NCI-H82 treated with DMSO at 0.1 percent for 48 hours (cell line): Measurements from ENCODE around the gene RAD51AP1.

Experiments used
- DNase-seq: peaks from one replicate; lab custom pipeline; 2025; ENCODE audit not compliant: unreplicated experiment; lab: John Stamatoyannopoulos, UW

RAD51AP1 gene

DNA sequence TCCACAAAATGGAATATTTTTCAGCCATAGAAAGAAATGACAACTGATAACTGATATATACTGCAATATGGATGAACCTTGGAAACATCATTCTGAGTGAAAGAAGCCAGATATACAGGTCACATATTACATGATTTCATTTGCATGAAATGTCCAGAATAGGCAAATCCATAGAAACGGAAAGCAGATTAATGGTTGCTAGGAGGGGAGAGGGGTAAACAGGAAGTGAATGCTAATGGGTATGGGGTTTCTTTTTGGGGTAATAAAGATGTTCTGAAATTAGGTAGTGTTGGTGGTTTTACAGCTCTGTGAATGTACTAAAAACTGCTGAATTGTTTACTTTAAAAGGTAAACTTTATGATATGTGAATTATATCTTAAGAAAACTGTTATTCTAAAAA, 6.5 kb downstream of the RAD51AP1 start:
- no peak for DNase-seq

DNA sequence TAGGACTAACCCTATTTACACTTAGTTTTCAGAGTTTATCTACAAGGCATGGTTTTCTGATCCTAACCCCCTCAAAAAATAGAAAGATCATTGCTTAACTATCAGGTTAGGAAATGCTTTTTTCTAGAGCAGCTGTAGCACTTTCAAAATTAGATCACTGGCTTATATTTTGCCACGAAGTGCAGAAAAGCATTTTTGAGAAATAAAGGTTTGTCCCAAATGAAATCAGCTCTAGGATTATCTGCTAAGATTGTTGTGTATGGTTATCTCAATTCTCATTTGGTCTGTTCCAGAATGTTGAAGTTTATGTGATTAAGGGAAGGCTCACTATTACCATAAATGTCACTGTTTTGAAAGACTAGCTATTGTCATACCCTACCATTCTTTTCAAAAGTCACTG, 13.5 kb downstream of the RAD51AP1 start:
- DNase-seq = no peak

DNA sequence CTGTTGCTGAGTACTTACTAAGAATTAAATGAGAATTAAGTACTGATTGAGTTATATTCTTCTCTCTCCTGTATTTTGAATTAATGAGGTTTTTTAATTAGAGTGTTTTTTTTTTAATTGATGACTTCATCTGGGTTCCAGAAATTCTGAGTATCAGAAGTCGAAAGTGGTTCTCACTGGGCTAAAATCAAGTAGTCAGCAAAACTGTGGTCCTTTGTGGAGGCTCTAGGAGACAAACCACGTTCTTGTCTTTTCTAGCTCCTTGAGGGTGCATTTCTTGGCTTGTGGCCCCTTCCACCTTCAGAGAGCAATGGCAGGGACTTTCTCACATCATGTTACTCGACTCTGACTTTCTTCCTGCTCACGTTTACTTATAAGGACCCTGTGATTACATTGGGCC, 15.3 kb downstream of the RAD51AP1 start:
- no peak for DNase-seq

DNA sequence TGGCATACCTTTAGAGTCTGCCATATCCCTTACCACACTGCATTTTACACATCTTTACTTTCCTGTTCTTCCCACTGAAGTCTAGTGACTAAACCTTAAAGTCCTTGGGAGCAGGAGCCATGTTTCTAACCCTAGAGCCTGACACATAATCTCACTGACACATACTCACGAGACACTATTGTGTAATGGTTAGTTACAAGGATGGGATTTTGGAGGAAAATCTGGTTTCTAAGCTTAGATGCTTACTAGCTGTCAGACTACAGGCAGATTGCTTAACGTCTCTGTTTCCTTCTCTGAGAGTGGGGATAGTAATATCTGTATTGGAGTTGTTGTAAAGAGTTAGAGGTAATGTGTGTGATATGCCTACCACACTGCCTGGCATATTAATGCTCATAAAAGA, 17.1 kb downstream of the RAD51AP1 start:
- no peak for DNase-seq

DNA sequence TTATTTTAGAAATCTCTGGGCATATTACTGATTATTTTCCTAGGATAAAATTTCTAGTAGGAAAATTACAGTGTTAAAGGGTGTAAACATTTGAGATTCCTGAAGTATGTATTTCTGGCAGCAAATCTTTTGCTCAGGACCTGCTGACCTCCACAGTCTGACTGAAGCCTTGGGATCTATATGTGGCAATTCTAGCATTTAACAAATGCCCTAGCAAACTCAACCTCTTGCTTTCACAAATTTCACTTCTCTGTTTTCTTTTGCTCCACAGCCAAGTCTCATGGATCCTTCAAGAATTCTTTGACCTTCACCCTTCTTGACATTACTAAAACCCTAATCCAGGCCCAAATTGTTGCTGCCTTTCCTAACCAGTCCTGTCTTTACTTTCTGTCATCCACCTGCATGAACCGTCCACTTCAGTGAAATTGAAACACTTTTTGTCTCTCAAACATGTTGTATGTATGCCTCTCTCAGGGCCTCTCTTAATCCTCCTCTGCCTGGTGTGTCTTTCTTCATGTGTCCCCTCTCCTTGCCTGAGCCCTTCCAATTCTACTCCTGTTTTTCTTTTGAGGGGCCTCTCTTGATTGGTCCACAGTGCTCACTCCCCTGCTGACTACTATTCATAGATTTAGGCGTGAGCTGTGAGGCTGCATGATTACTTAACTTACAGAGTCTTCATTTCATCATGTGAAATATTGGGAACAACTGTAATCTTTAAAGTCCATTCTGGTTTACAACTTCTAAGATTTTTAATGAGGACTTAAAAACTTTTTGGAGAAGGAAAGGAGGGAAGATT, 18.2 kb downstream of the RAD51AP1 start:
- no peak for DNase-seq

DNA sequence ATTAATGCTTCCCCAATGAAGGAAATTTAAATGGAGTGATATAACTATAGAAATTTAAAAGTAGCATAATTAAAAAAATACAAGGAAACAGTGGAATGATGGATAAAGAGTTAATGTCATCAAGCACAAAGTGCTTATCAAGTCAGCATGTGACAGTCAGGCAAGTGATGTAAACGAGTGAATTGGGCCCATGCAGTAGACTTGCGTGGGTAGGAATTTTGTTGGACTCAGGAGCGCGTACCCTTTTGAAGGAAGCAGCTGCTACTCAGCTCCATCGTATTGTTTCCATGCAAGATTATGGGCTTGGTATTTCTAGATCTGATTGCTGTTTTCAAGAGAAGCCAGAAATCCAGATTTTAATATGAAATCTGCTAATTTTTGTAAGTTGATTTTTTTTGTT, 18.9 kb downstream of the RAD51AP1 start:
- no peak for DNase-seq

DNA sequence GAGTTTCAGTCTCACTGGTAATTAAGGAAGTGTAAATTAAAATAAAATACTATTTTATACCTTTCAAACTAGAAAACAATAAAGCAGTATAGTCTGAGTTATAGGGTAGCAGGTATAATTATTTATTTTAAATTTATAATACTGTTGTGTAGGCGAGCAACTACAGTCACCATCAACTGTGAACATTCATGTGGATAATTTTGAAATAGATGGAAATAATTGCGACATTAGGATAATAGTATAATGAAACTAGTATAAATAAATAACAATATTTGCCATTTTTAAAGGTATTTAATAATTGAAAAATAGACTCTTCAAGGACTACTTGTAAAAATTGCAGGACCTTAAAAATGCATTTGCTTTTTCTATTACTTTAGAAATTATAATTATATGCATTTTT, 19.5 kb downstream of the RAD51AP1 start:
- no peak for DNase-seq

DNA sequence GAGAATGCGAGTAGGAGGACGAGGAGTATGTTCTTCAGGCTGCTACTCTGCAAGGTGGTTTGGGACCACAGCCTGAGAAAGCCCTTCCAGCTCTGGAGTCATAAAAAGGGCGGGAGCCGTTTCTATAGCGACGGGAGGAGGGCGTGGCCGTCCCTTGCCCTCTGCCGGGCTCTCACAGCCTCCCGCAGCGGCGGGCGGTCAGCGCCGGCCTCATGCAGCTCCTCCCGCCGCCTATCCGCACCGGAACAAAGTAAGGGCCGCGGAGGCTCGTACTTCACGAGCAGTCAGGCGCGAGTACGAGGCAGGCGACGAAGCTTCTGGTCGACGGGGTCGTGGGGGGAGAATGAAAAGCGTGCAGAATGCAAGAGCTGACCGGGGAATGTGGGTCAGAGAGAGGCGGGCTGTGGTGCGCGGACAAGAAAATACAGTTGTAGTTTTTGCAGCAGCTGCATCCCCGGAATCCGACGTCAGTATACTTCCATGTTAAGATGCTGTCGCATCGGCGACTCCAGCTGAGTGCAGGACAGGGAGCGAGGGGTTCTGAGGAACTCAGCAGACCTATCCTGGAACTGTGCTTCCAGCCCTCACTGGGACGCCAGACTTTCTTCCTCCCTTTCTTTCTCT, 23.5 kb downstream of the RAD51AP1 start, which contains the start of gene DYRK4:
TSS of gene DYRK4 (plus strand) at position 175 of the 624 bp plus-strand sequence. CDS start at position 213, 38 bp downstream.
- no peak for DNase-seq

DNA sequence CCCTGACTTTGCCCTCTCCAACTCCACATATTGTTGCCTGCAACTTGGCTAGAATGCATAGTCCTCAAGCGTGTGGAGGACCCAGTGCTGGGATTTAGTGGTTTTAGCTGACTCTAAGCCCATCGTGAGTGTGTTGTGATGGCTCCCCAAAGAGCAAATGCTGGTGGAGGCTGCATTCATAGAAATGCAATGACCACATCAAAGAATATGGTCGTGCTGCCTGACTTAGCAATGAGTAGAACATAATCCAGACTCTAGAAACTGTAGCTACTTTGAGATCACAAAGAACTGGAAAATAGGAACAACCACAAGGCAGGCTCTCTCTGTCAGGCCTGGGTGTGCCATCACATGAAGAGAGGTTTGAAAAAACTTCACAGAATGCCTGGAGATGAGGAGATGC, 24.6 kb downstream of the RAD51AP1 start:
- no peak for DNase-seq

DNA sequence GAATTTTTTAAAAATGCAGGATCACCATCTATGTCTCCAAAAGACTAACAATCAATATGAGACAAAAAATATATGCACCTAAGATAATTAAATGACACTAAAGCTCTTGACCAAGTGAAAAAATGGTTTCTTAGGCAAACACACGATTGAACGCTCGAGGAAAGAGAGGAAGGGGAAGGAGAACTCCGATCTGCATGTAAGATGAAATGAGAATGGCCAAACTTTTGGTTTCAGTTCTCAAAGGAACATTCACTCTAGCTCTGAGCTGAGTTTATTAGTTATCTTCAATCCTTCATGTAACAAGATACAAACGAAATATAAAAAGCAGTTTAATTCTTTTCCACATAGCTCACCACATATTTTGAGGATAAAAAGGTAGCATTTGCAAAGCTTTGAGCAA, 26.1 kb downstream of the RAD51AP1 start:
- DNase-seq = no peak

DNA sequence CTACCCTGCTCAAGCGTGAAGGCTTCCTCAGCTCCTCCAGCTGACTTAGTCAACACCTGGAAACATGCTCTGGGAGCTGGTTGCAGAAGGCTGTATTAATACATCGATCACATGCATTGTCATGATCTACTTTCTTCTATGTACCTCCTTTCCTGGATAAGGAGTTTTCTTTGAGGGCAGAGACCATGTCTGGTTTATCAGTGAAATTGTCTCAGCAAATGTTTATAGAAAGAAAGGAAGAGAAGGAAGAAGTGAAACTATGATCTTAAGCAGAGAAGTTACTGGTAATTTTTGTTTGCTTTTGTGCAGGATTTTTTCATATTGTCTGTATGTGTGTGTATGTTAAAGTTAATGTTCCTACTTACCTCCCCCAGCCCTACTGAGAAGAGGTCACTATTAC, 27.8 kb downstream of the RAD51AP1 start:
- DNase-seq = no peak

DNA sequence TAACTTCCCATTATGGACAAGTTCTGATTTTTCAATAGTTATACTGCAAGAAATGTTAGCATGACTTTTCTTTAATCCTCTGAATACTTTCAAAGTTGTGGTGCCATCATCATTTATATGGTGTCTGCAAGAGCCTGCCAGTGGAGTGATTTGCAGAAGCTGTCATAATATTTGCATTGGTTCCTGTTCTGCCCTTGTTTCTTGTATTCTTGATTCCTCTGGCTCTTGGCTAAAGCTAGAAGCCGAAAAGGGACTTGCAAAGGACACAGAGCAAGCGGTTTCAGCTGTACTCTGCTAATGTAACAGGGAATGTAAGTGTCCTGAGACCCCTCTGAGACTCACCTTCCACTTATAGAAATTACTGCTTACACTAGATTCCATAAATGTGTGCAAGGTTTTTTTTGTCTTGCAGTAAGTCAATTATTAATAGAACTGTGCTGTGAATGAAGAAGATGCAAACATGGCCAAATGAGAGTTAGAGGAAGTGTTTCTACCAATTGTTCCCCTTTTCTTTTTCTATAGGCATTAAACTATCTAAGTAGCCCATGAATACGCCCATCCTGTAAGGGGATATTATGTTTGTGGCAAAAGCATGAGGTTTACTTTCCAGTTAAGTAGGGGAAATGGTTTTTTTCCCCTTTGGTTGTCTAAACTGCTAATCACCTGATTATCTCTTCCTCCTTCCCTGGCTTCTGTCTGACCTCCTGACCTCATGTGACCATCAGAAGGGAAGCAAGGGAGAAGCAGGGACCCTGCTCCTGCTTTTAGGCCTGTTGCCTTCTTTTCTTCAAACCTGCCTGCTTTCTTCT, 28.6 kb downstream of the RAD51AP1 start:
- no peak for DNase-seq

DNA sequence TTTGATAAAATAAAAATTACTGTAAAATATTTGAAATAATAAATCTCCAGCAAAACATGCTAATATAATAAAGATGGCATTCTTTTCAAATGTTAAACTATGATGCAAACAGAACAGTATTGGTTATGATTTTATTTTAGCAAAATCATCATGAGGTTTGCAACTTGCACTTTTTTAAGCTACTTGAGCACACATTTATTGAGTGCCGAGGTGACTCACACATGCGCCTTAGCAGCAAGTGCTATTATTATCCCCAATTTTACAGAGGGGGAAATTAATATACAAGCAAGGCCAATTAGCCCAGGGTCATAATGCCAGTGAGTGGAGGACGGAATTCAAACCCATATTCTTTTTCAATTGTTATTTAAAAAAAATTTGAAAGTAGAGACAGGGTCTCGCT, 30.6 kb downstream of the RAD51AP1 start:
- DNase-seq = no peak

DNA sequence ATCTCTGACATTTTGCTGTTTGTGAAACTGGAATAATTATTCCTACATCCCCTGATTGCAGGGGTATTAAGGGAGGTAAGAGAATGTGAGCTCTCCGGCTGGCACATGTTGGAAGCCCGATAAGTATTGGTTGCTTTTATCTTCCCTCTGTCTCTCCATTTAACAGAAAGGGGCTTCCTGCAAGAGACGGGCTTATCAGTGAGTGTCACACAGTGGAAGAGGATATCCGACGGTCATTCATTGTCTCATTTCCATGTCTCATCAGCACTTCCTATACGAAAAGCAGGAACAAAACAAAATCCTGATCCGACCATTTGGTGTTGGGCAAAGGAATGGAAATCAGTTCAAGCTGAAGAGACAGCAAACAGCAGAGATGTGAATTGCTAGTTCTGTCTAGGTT, 34.0 kb downstream of the RAD51AP1 start:
- DNase-seq = no peak

DNA sequence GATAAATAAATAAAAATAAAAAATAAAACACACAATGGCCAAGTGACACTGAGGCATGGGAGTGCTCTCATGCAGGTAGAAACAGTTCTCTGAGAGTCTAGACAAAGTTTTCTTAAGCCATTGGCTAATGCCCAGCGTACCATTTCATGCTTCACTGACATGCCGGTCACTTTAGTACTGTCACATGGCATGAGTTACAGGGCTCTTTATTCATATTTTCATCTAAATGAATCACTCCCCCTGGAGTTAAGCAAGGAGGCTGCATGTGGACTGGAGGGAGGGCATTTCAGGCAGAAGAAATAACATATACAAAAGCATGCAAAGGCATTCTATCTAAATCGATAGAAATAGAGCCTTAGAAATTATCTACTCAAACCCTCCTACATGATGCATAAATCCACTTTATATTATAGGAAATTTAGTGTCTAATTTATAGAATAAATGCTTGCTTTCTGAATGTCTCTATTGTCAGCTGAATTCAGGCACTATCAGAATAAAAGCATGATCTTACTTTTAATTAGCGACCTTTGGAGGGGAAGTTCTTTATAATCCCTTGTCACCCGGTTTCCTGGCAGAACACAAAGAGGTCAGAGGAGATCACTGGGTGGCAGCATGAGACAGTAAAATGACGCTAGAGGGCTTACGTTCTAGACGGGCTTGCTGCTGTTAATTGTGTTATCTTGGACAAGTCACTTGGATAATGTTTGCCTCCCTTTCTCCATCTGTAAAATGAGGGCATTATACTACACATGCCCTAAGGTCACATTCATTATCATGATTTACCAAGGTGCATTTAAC, 40.8 kb downstream of the RAD51AP1 start:
- peak; percentile 75 for DNase-seq

DNA sequence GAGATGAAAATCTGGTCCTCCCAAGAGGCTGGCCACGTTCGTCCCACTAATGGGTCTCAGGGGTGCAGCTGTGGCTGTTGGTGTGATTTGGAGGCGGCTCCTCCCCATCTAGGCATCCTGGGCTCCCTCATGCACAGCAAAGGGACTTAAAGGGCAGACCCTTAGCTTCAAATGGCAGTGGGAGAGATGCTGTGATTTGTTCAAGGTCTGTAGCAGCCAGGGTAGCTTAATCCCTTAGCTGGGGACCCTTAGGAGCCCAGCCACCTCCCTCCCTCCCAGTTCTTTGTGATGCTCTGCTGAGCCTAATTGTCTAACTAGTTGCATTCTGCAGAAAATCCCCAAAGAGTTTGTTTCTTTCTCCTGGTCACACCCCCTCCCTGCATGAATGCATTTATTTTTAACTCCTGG, 41.6 kb downstream of the RAD51AP1 start:
- no peak for DNase-seq

DNA sequence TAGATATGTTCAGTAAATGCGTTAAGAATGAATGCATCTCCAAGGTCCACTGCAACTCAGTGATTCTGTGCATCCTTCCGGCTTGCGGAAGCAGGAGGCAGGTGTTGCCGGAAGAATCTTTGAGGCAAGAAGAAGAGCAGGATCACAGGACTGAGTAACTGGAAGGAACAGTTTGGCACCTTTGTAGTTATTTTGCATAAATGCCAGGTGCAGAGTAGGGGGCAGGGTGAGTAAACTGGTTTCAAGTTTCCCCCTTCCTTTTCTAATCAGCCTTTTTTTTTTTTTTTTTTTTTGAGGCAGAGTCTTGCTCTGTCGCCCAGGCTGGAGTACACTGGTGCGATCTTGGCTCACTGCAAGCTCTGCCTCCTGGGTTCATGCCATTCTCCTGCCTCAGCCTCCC, 45.6 kb downstream of the RAD51AP1 start:
- DNase-seq = no peak

DNA sequence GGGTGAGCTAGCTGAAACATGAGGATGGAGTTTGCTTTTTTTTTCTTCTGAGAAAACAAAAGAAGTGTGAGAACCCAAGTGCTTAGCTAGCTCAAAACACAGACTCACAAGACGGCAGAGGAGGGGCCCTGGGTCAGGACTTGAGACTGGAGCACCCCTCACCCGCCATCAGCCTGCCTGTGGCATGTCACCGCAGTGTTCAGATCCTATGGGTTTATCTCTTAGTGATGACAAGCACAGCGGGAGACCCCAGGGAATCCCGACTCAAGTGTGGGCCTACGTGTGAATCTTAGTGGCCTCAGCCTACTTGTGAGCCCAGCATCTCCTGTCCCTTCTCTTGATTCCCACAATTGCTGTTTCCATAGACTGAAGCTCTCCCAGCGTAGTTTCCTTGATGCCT, 46.2 kb downstream of the RAD51AP1 start:
- no peak for DNase-seq

DNA sequence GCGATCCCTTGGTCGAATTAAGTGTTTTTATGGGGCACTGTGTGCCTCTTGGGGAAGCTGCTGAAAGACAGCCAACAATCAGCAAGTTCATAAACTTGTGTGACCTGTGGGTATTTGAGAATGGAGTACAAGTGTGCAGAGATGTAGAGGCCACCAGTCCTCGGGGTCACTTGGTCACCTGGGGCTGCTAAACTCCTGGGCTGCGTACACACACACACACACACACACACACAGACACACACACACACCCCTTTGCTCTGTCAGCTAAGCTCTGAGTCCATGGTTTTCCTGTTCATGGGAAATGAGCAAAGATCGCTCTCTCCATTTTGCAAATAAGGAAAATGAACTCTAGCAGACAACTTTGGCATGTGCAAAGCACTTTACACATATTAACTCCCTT, 47.8 kb downstream of the RAD51AP1 start:
- no peak for DNase-seq

DNA sequence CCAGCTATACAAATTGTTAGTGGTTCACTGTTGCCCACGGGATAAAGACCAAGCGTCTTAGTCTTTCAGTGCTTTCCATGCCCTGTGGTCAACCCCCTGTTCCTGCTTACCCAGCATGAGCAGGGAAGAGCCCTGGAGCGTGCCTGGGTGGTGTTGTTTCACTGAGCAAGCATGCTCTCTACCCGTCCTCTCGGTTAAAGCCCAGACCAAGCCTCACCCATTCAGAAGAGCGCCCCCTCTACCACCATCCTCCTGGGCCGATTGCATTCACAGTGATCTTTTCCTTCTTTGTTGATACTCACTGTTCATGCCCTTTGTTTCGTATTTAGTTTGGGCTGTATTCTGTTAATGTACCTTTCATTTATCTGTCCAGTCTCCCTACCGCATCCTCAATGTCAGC, 48.4 kb downstream of the RAD51AP1 start:
- DNase-seq = no peak

DNA sequence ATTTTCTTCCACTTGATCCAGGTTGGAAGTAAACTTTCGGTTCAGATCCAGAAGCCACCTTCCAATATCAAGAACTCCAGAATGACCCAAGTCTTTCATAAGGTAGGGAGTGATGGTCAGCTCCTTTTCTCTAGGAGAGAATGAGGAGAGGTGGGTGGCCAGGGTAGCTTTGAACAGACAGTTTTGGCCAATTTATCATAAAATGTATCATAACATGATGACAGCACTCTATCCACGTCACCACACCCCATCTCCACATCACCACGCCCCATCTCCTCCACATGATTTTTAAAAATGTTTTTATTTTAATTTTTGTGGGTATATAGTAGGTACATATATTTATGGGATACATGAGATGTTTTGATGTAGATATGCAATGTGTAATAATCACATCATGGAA, 50.2 kb downstream of the RAD51AP1 start:
- no peak for DNase-seq
